ENCODE results near the gene SETD4.

DNA sequence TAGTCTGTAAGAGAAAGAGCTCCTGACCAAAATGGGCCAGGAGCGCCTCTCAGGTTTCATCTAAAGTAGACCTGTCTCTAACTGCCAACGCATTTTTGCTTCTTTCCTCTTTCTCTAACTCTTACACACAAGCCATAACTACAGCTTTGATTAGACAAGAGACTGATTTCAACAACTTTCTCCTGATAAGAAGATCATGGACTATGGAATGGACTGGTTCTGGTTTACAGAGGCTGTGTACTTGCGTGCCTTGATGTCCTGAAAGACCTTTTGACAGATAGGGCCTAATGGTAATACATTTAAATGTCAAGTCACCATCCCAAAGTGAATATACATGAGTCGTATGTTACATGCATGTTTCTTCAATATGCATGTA lies 3.7 kb upstream of the SETD4 start:
- no peak for TF ChIP-seq POLR2A (IDR thresholded peaks at IDR 0.05)
- TF ChIP-seq, protein P1, sequence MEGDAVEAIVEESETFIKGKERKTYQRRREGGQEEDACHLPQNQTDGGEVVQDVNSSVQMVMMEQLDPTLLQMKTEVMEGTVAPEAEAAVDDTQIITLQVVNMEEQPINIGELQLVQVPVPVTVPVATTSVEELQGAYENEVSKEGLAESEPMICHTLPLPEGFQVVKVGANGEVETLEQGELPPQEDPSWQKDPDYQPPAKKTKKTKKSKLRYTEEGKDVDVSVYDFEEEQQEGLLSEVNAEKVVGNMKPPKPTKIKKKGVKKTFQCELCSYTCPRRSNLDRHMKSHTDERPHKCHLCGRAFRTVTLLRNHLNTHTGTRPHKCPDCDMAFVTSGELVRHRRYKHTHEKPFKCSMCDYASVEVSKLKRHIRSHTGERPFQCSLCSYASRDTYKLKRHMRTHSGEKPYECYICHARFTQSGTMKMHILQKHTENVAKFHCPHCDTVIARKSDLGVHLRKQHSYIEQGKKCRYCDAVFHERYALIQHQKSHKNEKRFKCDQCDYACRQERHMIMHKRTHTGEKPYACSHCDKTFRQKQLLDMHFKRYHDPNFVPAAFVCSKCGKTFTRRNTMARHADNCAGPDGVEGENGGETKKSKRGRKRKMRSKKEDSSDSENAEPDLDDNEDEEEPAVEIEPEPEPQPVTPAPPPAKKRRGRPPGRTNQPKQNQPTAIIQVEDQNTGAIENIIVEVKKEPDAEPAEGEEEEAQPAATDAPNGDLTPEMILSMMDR (IDR thresholded peaks at IDR 0.05): no peak

Data from body of pancreas (tissue), 4 donors.